Ammon's horn (tissue), 1 donor: Measurements from ENCODE around the gene EEF2K.
"Not testable (repeated sequence)": the region's sequence is repeated elsewhere in the genome, so short reads cannot be mapped to it uniquely, and the experiment has no call there.

Source experiments
- DNase-seq: peaks from one replicate; pipeline ENCODE4 v3.0.0-alpha.2; 2016; ENCODE audit warnings: low spot score

EEF2K gene

GRCh38 chr16:22296225-22297113, 90.4 kb downstream of the EEF2K start:
- DNase-seq = no peak

GRCh38 chr16:22297114-22297870, 91.2 kb downstream of the EEF2K start, which contains the start of gene POLR3E:
Gene POLR3E (plus strand): TSS chr16:22297409. CDS start chr16:22302969, 5,560 bp downstream.
- peak; percentile 98 for DNase-seq

- peak; percentile 78 for DNase-seq
These were observed 92.0 kb downstream of the EEF2K start for GRCh38 chr16:22297871-22298733.

- no peak for DNase-seq
These were observed 93.0 kb downstream of the EEF2K start for GRCh38 chr16:22299036-22299435.

GRCh38 chr16:22300427-22301071, 94.5 kb downstream of the EEF2K start:
- DNase-seq = peak; percentile 88

DNA sequence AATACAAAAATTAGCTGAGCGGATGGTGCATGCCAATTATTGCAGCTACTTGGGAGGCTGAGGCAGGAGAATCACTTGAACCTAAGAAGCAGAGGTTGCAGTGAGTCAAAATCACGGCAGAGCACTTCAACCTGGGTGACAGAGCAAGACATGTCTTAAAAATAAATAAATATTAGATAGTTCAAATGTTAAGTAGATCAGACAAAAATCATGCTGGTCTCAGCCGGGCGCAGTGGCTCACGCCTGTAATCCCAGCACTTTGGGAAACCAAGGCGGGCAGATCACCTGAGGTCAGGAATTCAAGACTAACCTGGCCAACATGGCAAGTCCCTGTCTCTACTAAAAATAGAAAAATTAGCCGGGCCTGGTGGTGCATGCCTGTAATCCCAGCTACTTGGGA, 95.3 kb downstream of the EEF2K start:
- not testable (repeated sequence) for DNase-seq

- no peak for DNase-seq
These were observed 96.8 kb downstream of the EEF2K start for GRCh38 chr16:22302776-22303363.

- DNase-seq = no peak
These were observed 98.3 kb downstream of the EEF2K start for GRCh38 chr16:22304411-22304810.

DNA sequence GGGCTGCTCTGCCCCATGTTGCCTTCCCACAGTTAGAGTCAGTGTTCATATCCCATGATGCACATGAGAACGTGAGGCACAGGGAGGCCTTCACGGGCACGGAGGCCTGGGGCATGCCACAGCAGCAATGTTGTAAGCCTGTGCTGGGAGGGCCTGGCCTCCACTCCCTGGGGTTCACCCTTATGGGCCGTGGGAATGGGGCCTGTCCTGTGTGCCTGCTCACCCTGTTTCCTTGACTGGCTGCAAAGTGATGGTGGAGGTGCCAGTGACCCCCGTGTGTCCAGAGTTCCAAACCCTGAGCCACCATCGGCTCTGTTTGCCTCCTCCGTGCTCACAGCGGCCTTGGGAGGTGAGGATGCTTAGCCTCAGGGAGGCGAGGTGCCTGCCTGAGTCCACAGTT, 100.7 kb downstream of the EEF2K start:
- DNase-seq = no peak

GRCh38 chr16:22307838-22308237, 101.8 kb downstream of the EEF2K start:
- no peak for DNase-seq

DNA sequence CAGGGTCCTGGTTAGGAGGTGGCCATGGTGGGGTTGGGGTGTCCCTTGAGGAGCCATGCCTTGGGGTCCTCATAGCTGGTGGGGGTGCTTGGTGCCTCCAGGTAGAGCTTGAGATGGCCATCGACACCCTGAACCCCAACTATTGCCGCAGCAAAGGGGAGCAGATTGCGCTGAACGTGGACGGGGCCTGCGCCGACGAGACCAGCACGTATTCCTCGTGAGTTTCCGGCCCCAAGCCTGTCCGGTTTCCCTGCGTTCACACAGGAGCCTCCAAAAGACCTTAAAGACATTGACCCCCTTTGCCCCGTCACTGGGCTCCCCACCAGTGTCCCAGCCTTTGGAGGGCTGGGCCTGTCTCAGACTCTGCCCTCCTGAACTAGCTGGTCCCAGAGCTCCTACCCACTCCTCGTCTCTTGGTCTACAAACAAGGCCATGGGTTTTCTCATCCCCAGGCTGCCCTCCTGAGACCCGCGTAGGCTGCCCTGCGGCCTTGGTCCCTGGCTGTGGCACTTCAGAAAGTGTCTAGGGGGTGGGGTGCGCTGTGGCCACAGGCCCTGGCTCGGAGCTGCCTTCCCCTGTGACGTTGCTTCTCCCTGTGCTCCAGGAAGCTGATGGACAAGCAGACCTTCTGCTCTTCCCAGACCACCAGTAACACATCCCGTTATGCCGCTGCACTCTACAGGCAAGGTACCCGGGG, 102.9 kb downstream of the EEF2K start:
- DNase-seq = no peak

DNA sequence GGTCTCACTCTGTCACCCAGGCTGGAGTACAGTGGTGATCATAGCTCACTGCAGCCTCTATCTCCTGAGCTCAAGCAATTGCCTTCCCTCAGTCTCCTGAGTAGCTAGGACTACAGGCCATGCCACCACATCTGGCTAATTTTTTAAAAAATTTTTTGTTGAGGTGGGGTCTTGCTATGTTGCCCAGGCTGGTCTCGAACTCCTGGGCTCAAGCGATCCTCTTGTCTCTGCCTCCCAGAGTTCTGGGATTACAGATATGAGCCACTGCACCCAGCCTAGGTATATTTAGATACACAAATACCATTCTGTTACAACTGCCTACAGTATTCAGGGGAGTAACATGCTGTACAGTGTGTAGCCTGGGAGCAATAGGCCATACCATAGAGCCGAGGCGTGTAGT, 105.4 kb downstream of the EEF2K start:
- no peak for DNase-seq

DNA sequence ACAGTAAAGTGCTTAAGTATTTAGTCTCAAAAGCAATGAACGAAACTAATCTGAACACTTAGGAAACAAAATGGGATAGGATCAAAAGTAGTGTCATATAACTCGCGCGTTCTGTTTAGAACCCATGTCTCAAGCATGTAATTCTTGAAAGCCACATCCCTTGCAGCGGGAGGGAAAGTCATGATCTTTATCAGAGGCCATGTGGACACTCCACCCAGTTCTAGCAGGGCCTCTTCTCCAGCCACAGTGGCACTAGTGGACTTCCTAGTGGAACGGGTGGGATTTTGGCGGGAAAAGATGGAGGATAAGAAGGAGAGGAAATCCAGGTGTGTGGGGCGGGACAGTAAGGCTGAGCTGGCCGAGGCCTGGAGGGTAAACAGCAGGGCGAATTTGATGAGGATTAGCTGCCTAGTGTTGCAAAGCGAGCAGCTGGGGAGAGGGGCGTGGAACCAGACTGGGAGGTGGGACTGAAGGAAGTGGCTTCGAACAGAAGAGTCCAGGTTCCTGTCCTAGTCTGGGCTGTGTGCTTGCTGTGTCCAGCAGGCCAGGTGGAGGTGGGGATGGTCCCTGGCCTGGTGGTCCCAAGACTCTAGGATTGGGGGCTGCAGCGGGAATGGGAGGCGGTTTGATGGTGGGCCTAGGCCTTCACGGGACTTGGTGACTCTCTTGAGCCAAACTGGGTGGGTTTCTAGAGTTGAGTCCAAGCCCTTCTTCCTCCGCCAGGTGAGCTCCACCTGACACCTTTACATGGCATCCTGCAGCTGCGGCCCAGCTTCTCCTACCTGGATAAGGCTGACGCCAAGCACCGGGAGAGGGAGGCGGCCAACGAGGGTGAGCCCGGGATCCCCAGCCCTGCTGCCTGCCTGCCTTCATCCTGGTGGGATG, 107.1 kb downstream of the EEF2K start:
- no peak for DNase-seq

DNA sequence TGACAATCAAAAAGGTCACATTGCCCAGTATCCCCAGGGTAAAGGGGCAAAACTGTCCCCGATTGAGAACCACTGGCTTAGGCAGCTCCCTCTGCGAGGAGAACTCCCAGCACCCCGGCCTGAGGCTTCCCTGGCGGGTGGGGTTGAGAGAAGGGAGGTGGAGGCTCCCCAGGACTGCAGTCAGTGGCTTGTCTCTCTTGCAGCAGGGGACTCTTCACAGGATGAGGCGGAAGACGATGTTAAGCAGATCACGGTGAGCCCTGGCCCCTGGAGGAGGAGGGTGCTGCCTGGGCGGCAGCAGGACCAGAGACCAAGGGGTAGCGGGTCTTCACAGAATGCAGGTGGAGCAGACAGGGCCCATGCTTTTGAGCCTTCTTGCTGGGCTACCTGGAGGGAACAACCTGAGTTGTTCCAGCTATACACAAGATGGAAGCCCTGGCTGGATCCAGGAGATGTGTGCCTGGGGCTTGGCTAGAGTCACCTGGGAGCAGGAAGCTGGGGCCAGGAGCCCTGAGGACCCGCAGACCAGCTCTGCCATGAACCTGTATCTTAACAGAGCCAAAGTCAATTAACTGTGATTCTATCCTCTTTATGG, 107.9 kb downstream of the EEF2K start:
- no peak for DNase-seq

DNA sequence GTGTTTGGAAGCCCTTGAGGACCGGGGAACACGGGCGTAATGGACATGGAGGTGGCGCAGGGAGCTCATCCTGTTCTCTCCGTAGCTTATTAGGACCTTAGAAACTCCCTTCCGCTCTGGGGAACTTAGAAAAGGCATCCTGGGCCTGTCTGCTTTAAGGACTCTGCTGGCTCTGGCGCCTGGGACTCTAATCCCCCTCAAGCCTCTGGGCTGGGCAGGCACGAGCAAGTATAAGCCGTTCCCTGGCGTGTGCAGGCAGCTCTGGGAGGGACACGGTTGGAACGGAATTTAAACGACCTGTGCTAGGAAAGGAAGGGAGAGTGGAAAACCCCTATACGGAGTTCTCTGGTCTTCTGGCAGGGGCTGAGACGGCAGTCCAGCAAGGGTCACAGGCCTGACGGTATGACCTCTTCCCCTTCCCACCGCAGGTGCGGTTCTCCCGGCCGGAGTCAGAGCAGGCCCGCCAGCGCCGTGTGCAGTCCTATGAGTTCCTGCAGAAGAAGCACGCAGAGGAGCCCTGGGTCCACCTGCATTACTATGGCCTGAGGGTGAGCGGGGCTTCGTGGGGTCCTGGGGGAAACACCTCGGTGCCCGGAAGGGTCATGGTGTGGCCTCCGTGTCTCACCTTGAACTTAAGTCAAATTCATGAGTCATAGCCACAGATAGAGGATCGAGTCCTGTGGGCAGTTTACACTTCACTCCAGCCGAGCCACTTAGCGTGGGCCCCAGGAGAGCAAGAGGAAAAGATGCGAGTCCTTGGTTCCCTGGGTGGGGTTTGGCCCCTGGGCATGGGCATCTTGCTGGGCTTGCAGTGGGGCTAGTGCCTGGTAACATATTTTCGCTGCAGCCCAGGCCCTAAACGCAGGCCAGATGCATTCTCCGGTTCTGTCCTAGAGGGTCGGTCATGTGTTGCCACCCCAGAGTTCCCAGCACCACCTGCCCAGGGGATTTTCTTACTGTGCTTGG, 108.9 kb downstream of the EEF2K start:
- no peak for DNase-seq

- no peak for DNase-seq
These were observed 109.9 kb downstream of the EEF2K start for GRCh38 chr16:22315979-22316378.

DNA sequence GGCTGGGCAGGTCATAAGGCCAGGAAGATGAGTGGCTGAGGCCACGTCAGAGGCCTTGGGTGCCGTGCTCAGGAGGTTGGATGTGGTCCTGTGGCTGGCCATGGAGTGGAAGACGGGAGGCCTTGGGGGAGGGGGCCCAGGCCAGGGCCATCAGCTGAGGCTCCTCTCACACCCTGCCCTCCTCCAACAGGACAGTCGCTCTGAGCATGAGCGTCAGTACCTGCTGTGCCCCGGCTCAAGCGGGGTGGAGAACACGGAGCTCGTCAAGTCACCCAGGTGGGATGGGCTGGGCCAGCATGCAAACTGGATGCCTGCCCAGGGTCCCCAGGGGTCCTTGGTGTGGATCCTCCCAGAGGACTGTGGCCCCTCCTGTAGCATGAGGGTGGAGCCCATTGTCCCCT, 110.3 kb downstream of the EEF2K start:
- no peak for DNase-seq

- DNase-seq = no peak
These were observed 111.0 kb downstream of the EEF2K start for GRCh38 chr16:22317001-22317530.
